Stimulated activated CD4-positive, alpha-beta T cell treated with anti-CD3 and anti-CD28 coated beads, TNF-alpha, amount 100 ng/mL, for 48 hours (primary cell): ENCODE results near the gene RSF1.

ENCODE experiments used
- DNase-seq, 3 donors: peaks; one replicate each; pipeline ENCODE4 v3.0.0-alpha.2; 2020; ENCODE audit warnings: low read depth in 3 of 3

Gene RSF1

GRCh38 chr11:77813256-77813655 lies 7.3 kb downstream of the RSF1 start:
- DNase-seq = no peak

- no peak for DNase-seq
Measured at GRCh38 chr11:77806993-77807392, 13.5 kb downstream of the RSF1 start.

- DNase-seq = no peak
Measured at GRCh38 chr11:77806415-77806814, 14.1 kb downstream of the RSF1 start.

GRCh38 chr11:77801477-77801876 lies 19.0 kb downstream of the RSF1 start:
- no peak for DNase-seq

GRCh38 chr11:77800449-77800848 lies 20.1 kb downstream of the RSF1 start:
- DNase-seq = no peak

GRCh38 chr11:77799338-77799737 lies 21.2 kb downstream of the RSF1 start:
- DNase-seq = no peak

GRCh38 chr11:77793972-77794371 lies 26.6 kb downstream of the RSF1 start:
- no peak for DNase-seq

GRCh38 chr11:77791301-77791700 lies 29.2 kb downstream of the RSF1 start:
- DNase-seq = no peak

GRCh38 chr11:77789731-77790476 lies 30.6 kb downstream of the RSF1 start:
- no peak for DNase-seq

- no peak for DNase-seq
Measured at GRCh38 chr11:77789061-77789730, 31.3 kb downstream of the RSF1 start.

- no peak for DNase-seq
Measured at GRCh38 chr11:77784572-77784971, 36.0 kb downstream of the RSF1 start.

- no peak for DNase-seq
Measured at GRCh38 chr11:77783025-77783424, 37.5 kb downstream of the RSF1 start.

GRCh38 chr11:77779935-77780334 lies 40.6 kb downstream of the RSF1 start:
- DNase-seq = no peak

GRCh38 chr11:77778549-77778948 lies 42.0 kb downstream of the RSF1 start:
- no peak for DNase-seq

- no peak for DNase-seq
Measured at GRCh38 chr11:77778118-77778517, 42.4 kb downstream of the RSF1 start.

GRCh38 chr11:77776455-77776854 lies 44.1 kb downstream of the RSF1 start:
- no peak for DNase-seq

GRCh38 chr11:77775936-77776335 lies 44.6 kb downstream of the RSF1 start:
- no peak for DNase-seq

GRCh38 chr11:77771135-77771534 lies 49.4 kb downstream of the RSF1 start:
- DNase-seq = no peak

GRCh38 chr11:77770629-77771028 lies 49.9 kb downstream of the RSF1 start:
- no peak for DNase-seq

GRCh38 chr11:77762426-77762825 lies 58.1 kb downstream of the RSF1 start:
- DNase-seq = no peak

- DNase-seq = no peak
Measured at GRCh38 chr11:77761491-77761890, 59.0 kb downstream of the RSF1 start.

GRCh38 chr11:77758331-77758730 lies 62.2 kb downstream of the RSF1 start:
- no peak for DNase-seq

GRCh38 chr11:77753230-77753629 lies 67.3 kb downstream of the RSF1 start:
- DNase-seq = no peak

- DNase-seq = no peak
Measured at GRCh38 chr11:77752516-77752915, 68.0 kb downstream of the RSF1 start.
